Measurements from ENCODE around the gene RABGAP1L.
"Not testable (repeated sequence)": the region's sequence is repeated elsewhere in the genome, so short reads cannot be mapped to it uniquely, and the experiment has no call there.

RABGAP1L gene

GRCh38 chr1:174398246-174398645, 238.9 kb downstream of the RABGAP1L start:
- no peak for DNase-seq

- no peak for DNase-seq
Measured at GRCh38 chr1:174399211-174399610, 239.9 kb downstream of the RABGAP1L start.

- no peak for DNase-seq
Measured at GRCh38 chr1:174401075-174401474, 241.8 kb downstream of the RABGAP1L start.

GRCh38 chr1:174405219-174405618, 245.9 kb downstream of the RABGAP1L start:
- no peak for DNase-seq

GRCh38 chr1:174406421-174406820, 247.1 kb downstream of the RABGAP1L start:
- no peak for DNase-seq

- no peak for DNase-seq
Measured at GRCh38 chr1:174407665-174408064, 248.3 kb downstream of the RABGAP1L start.

- DNase-seq, result no peak
Measured at GRCh38 chr1:174408146-174408545, 248.8 kb downstream of the RABGAP1L start.

GRCh38 chr1:174409801-174410200, 250.5 kb downstream of the RABGAP1L start:
- not testable (repeated sequence) for DNase-seq

GRCh38 chr1:174413632-174414031, 254.3 kb downstream of the RABGAP1L start:
- no peak for DNase-seq

GRCh38 chr1:174414203-174414602, 254.9 kb downstream of the RABGAP1L start:
- DNase-seq, result no peak

- DNase-seq, result no peak
Measured at GRCh38 chr1:174415506-174415905, 256.2 kb downstream of the RABGAP1L start.

GRCh38 chr1:174417921-174418320, 258.6 kb downstream of the RABGAP1L start:
- DNase-seq, result no peak

- DNase-seq, result no peak
Measured at GRCh38 chr1:174425121-174425520, 265.8 kb downstream of the RABGAP1L start.

- no peak for DNase-seq
Measured at GRCh38 chr1:174426153-174426552, 266.8 kb downstream of the RABGAP1L start.

GRCh38 chr1:174428033-174428432, 268.7 kb downstream of the RABGAP1L start:
- DNase-seq, result no peak

- DNase-seq, result no peak
Measured at GRCh38 chr1:174428739-174429138, 269.4 kb downstream of the RABGAP1L start.

- DNase-seq, result no peak
Measured at GRCh38 chr1:174433451-174433850, 274.1 kb downstream of the RABGAP1L start.

- no peak for DNase-seq
Measured at GRCh38 chr1:174445351-174445750, 286.0 kb downstream of the RABGAP1L start.

GRCh38 chr1:174445817-174446216, 286.5 kb downstream of the RABGAP1L start:
- DNase-seq, result no peak

- no peak for DNase-seq
Measured at GRCh38 chr1:174447866-174448530, 288.7 kb downstream of the RABGAP1L start, which contains the start of gene GPR52. Gene GPR52, plus strand, starts transcription at chr1:174447964. Its CDS starts 148 bp downstream, at chr1:174448112.

GRCh38 chr1:174448531-174448883, 289.2 kb downstream of the RABGAP1L start:
- no peak for DNase-seq

- DNase-seq, result no peak
Measured at GRCh38 chr1:174448974-174449373, 289.7 kb downstream of the RABGAP1L start.

- DNase-seq, result no peak
Measured at GRCh38 chr1:174451408-174451807, 292.1 kb downstream of the RABGAP1L start.

- DNase-seq, result no peak
Measured at GRCh38 chr1:174465855-174466254, 306.5 kb downstream of the RABGAP1L start.

GRCh38 chr1:174466607-174467006, 307.3 kb downstream of the RABGAP1L start:
- no peak for DNase-seq
